ENCODE data around the gene SPON2. TPM values are rescaled to one million over a fixed set of nuclear protein-coding genes. Genes with fewer than 3 reads are reported as not detected.

SPON2 gene
- total and polyA plus RNA-seq, 9 donors: 40.9 to 87.8 (median 58.5) TPM

DNA sequence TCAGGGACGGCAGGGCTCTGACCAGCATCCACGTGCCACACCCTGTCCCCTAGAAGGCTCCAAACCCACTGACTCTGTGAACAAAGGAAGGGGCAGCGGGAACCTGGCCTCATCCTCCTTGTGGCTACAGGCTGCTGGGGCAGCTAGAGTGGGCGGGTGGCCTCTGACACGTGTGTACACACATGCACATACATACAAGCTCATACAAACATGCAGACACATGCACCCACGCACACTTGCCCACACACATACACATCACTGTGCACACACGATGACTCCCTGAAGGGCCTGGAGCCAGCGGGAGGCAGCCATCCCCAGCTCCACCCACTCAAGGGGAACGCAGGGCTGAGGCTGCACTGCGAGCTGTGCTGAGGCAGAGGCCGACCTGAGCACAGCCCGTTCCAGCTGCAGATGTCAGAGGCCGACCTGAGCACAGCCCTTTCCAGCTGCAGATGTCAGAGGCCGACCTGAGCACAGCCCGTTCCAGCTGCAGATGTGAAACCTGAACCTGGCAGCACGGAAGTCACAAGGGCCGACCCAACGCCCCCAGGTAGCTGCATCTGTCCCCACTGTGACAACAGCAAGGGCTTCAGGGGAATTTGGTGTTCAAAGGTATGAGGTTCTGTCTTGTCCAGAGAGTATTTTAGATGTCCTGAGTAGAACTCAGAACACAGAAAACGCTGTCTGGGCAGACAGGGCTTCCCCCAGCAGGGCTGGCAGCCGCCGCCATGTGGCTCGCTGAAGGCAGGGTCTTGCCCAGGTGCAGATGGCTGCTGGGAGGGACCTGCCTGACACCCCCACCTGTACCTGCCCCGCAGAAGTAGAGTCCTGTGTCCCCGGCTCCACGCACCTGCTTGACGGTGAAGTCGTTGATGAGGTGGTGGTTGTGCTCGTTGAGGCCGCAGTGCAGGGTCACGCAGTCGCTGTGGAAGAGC, 43.0 kb upstream of the SPON2 start:
- Histone ChIP-seq H3K36me3 (ENCODE audit: control insufficient read depth, insufficient read depth, low read length) (peaks cover 83% of the 10 kb centered on the region), H3K4me3 (ENCODE audit: low read length) (no peak overlapping the region), H3K27ac (ENCODE audit: low read length) (no peak overlapping the region), H3K4me1 (ENCODE audit: control insufficient read depth, insufficient read depth, low read length) (peaks cover 64% of the 10 kb centered on the region), H3K27me3 (ENCODE audit: control insufficient read depth, insufficient read depth, low read length) (no peaks in the 10 kb centered on the region), H3K9me3 (replicated peaks; ENCODE audit: control insufficient read depth, low read depth, low read length) (no peaks in the 10 kb centered on the region)
- DNase-seq: no peak
- 64% methylated on average over 30 of the region's 31 CpGs for WGBS (ENCODE audit: insufficient coverage)

DNA sequence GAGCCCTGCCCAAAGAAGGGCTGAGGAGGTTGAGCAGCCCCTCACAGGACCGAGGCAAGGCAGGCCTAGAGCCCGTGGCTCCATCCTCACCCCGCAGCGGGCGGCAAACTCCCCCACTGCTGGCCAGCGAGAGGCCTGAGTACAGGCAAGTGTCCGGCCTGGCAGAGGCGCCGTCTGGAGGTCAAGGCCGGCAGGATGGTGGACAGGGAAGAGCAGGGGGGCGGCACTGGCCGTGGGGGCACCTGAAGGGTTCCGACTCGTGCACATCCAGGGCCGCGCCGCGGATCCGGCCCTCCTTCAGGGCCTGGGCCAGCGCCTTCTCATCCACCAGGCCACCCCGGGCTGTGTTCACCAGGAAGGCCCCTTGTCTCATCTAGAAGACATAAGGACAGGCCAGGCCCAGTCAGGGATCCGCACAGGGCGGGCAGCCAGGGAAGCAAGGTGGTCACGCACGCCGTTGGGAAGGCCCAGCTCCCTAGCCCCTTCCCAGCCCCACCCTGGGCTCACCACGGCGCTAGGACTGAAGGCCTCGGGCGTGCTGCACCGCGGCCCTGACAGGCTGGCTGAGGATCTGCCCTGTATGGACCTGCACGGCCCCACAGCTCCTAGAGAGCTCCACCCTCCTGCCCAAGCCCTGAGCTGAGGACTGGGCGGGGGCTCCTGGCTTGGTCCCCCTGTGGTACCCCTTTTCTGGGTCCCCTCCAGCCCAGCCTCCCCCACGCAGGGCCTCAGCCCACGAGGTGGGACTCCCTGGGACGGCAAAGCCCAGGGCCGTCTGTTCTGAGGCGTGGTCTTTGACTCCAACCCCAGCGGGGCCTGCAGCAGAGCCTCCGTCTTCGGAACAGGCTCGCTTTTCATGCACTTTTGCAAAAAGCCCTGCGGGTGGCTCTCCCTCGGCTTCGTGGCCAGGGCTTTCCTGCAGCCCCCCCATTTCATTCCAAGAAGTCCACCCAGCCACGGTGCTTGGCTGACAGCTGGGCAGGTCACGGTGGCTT, 42.0 kb upstream of the SPON2 start:
- 69% methylated on average over 47 of the region's 48 CpGs for WGBS (ENCODE audit: insufficient coverage)
- DNase-seq: no peak
- Histone ChIP-seq H3K27ac (ENCODE audit: low read length) (no peak overlapping the region), H3K27me3 (ENCODE audit: control insufficient read depth, insufficient read depth, low read length) (no peaks in the 10 kb centered on the region), H3K9me3 (replicated peaks; ENCODE audit: control insufficient read depth, low read depth, low read length) (no peaks in the 10 kb centered on the region), H3K36me3 (ENCODE audit: control insufficient read depth, insufficient read depth, low read length) (peaks cover 79% of the 10 kb centered on the region), H3K4me3 (ENCODE audit: low read length) (no peak overlapping the region), H3K4me1 (ENCODE audit: control insufficient read depth, insufficient read depth, low read length) (peaks cover 74% of the 10 kb centered on the region)

DNA sequence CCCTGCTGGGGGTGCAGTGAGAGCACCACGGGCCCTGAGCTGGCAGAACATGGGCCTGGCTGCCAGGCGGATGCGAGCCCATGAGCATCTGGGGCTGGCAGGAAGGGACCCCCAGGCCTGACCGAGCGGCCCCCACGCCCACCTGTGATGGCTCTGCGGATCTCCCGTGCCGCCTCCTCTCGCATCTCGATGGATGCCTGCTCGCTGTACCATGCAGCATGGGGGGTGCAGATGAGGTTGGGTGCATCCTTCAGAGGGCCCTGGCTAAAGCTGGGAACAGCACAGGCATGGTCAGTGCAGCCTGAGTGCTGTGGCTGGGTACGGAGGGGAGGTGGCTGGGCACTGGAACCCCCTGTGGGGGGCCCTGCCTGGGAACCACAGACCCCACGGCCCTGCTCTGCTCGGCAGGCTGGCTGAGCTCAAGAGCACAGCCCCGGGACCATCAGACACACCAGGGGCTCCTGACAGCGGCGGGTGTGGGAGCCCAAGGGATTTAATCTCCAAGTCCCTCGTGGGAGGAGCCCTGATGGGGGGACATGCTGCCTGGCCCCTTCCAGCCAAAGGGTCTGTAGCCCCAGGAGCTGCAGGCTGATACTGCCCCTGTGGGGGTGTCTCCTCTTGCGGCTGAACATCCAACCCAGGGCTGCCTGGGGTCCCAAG, 41.1 kb upstream of the SPON2 start:
- no peaks in the 10 kb centered on the region for H3K9me3 ChIP-seq (replicated peaks; ENCODE audit: control insufficient read depth, low read depth, low read length)
- 83% methylated on average over 10 of the region's 20 CpGs for WGBS (ENCODE audit: insufficient coverage)
- no peaks in the 10 kb centered on the region for H3K27me3 ChIP-seq (ENCODE audit: control insufficient read depth, insufficient read depth, low read length)
- peaks cover 75% of the 10 kb centered on the region for H3K36me3 ChIP-seq (ENCODE audit: control insufficient read depth, insufficient read depth, low read length)
- no peak overlapping the region for H3K27ac ChIP-seq (ENCODE audit: low read length)
- no peak overlapping the region for H3K4me3 ChIP-seq (ENCODE audit: low read length)
- peaks cover 83% of the 10 kb centered on the region for H3K4me1 ChIP-seq (ENCODE audit: control insufficient read depth, insufficient read depth, low read length)
- no peak for DNase-seq

DNA sequence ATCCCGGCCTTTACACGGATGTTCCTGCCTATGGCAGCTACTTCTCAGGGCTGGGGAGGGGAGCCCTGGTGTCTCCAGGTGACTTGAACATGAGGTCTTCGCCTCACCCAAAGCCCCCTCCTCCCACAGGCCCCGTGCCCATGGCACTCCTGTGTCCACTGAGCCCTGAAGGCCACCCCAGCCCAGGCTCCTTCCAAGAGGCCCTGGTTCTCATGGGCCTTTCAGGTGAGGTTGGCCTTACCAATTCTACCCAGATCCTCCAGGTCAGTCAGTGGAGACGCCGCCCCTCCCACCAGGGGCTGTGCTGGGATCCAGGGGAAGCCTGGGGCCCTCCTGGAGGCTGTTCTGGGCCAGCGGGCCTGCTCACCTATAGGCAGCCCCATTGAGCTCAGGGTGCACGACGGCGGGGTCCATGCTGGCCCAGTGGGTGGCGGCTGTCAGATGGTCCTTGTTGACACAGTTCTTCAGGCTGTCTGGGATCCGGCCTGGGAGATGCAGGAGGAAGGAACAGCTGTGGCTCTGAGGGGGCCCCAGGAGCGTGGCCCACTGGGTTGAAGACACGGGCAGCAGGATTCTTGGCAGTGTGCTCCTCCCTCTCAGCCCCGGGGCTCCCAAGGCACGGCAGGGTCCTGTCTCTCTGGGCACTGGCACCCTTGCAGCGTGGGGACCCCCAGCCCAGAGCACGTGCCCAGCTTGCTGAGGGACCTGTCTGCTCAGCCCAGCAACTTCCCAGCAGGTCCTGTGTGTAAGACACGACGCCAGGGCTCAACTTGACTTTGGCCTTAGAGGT, 40.4 kb upstream of the SPON2 start:
- Histone ChIP-seq H3K4me1 (ENCODE audit: control insufficient read depth, insufficient read depth, low read length) (peaks cover 91% of the 10 kb centered on the region), H3K4me3 (ENCODE audit: low read length) (no peak overlapping the region), H3K36me3 (ENCODE audit: control insufficient read depth, insufficient read depth, low read length) (peaks cover 69% of the 10 kb centered on the region), H3K27ac (ENCODE audit: low read length) (no peak overlapping the region), H3K27me3 (ENCODE audit: control insufficient read depth, insufficient read depth, low read length) (no peaks in the 10 kb centered on the region), H3K9me3 (replicated peaks; ENCODE audit: control insufficient read depth, low read depth, low read length) (no peaks in the 10 kb centered on the region)
- 81% methylated on average over 18 of the region's 20 CpGs for WGBS (ENCODE audit: insufficient coverage)
- DNase-seq: no peak

DNA sequence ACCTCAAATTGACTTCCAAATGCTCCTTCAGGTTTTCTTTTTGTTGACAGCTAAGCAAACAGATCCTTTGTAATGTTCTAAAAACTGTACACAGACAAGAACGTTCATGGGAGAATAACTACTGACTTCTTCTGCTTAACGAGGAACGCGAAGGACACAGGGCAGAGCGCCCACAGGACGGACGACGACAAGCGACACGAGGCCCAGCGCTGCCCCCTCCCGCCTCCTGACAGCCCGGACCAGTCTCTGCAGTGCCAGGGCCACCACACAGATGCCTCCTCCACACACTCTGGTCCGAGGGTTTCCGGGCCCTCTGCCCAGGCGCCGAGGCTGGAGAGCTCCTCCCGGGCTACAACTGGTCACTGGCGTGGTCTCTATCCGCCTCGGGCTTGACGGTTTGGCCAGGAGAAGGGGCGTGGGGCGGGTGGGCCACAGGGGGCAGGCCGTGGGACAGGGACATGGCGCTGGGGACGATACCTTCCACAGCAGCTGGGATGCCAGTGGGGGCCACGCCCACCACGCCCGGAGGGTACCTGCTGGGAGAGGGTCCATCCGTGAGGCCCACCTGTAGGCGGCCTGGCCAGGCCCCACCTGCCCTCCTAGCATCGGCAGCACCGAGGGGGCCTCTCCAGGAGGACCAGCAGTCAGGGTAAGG, 39.6 kb upstream of the SPON2 start:
- no peak overlapping the region for H3K27ac ChIP-seq (ENCODE audit: low read length)
- peaks cover 62% of the 10 kb centered on the region for H3K36me3 ChIP-seq (ENCODE audit: control insufficient read depth, insufficient read depth, low read length)
- H3K9me3 ChIP-seq (replicated peaks; ENCODE audit: control insufficient read depth, low read depth, low read length): no peaks in the 10 kb centered on the region
- H3K4me1 ChIP-seq (ENCODE audit: control insufficient read depth, insufficient read depth, low read length): peaks cover 93% of the 10 kb centered on the region
- H3K27me3 ChIP-seq (ENCODE audit: control insufficient read depth, insufficient read depth, low read length): no peaks in the 10 kb centered on the region
- H3K4me3 ChIP-seq (ENCODE audit: low read length): no peak overlapping the region
- WGBS (ENCODE audit: insufficient coverage): 77% methylated on average over 33 of the region's 34 CpGs
- no peak for DNase-seq

DNA sequence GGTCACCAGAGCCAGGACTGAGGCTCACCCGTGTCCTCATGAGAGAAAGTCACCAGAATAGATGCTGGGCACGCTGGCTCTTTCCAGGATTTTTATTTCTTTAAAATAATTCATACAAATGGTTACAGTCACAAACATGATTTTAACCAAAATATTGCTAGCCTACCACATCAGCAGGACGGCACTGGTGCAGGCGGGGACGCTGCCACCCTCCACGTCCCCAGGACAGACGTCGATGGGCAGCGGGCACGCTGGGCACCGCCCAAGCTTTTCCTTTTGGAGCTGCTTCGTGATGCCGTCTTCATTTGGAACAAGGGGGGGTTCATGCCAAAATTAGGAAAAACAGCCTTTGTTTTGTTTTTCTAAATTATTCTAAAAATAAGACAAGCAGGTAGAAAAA, 39.0 kb upstream of the SPON2 start:
- Histone ChIP-seq H3K27me3 (ENCODE audit: control insufficient read depth, insufficient read depth, low read length) (no peaks in the 10 kb centered on the region), H3K4me3 (ENCODE audit: low read length) (no peak overlapping the region), H3K27ac (ENCODE audit: low read length) (no peak overlapping the region), H3K36me3 (ENCODE audit: control insufficient read depth, insufficient read depth, low read length) (peaks cover 55% of the 10 kb centered on the region), H3K9me3 (replicated peaks; ENCODE audit: control insufficient read depth, low read depth, low read length) (no peaks in the 10 kb centered on the region), H3K4me1 (ENCODE audit: control insufficient read depth, insufficient read depth, low read length) (peaks cover 92% of the 10 kb centered on the region)
- no peak for DNase-seq
- WGBS (ENCODE audit: insufficient coverage): 94% methylated on average over 6 of the region's 13 CpGs

DNA sequence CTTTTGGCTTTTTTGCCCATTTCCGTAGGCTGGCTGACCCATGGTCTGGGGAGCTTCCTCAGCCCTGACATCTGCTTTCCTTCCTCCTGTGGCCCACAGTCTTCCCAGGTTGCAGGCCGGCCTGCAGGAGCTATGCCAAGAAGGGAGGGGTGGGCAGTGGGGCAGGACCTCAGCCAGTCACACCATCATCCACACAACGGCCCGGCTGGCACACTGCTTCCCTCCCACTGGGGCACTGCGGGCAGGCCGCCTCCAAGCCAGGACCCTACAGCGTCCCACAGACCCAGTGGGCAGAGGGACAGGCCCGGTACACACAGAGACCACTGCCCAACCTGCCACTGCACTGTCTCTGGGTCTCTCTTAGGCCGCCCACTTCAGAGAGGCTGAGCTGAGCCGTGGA, 38.6 kb upstream of the SPON2 start:
- Histone ChIP-seq H3K36me3 (ENCODE audit: control insufficient read depth, insufficient read depth, low read length) (peaks cover 51% of the 10 kb centered on the region), H3K27ac (ENCODE audit: low read length) (no peak overlapping the region), H3K4me1 (ENCODE audit: control insufficient read depth, insufficient read depth, low read length) (peaks cover 92% of the 10 kb centered on the region), H3K27me3 (ENCODE audit: control insufficient read depth, insufficient read depth, low read length) (no peaks in the 10 kb centered on the region), H3K9me3 (replicated peaks; ENCODE audit: control insufficient read depth, low read depth, low read length) (no peaks in the 10 kb centered on the region), H3K4me3 (ENCODE audit: low read length) (no peak overlapping the region)
- 66% methylated on average over 9 of the region's 10 CpGs for WGBS (ENCODE audit: insufficient coverage)
- no peak for DNase-seq

DNA sequence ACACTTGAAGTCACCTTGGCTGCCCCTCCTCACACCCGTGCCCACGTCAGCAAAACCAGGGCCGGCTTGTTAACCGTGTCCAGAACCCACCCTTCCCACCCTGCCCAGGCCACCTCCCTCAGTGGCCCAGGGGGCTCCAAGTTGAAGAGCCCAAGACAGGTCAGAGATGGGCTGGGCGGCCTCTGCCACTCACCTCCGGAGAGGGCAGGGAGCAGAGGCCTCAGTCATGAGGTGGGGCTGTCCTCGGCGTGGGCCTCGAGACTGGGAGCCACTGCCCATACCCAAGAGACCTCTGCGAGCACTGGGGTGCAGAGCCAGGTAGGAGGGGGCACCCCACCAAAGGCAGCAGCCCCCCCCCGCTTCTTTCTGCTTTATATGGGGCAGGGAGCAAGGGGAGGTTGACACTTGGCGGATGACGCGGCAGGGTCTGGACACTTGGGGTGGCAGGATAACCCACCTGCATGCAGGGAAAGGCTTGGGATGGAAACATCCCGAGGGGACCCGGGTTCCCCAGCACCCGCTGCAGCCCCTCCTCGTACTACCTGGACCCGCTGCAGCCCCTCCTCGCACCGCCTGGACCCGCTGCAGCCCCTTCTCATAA, 38.0 kb upstream of the SPON2 start:
- Histone ChIP-seq H3K27ac (ENCODE audit: low read length) (peak overlapping the region; percentile 86), H3K4me3 (ENCODE audit: low read length) (no peak overlapping the region), H3K9me3 (replicated peaks; ENCODE audit: control insufficient read depth, low read depth, low read length) (no peaks in the 10 kb centered on the region), H3K36me3 (ENCODE audit: control insufficient read depth, insufficient read depth, low read length) (peaks cover 45% of the 10 kb centered on the region), H3K27me3 (ENCODE audit: control insufficient read depth, insufficient read depth, low read length) (no peaks in the 10 kb centered on the region), H3K4me1 (ENCODE audit: control insufficient read depth, insufficient read depth, low read length) (peaks cover 92% of the 10 kb centered on the region)
- 72% methylated on average over 12 of the region's 22 CpGs for WGBS (ENCODE audit: insufficient coverage)
- DNase-seq: no peak

DNA sequence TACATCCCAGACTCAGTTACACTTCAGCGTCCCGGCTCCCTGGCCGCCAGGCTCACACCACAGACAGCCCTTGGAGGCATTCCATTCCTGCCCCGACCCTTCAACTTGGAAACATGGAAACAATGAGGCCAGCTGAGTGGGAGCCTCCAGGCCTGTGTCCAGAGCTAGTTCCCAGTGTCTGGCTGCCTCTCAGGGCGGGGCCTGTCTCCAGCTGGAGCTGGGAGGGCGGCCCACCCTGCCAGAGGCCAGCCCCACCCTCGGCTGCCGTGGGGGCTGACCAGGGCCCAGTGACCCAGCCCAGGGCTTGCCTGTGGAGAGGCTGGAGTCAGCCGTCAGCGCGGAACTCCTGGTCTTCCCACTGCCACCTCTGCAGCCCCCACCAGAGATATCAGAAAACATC, 37.4 kb upstream of the SPON2 start:
- H3K4me3 ChIP-seq (ENCODE audit: low read length): no peak overlapping the region
- DNase-seq: peak; percentile 95
- peak overlapping the region; percentile 86 for H3K27ac ChIP-seq (ENCODE audit: low read length)
- 14% methylated on average over 8 of the region's 11 CpGs for WGBS (ENCODE audit: insufficient coverage)
- H3K9me3 ChIP-seq (replicated peaks; ENCODE audit: control insufficient read depth, low read depth, low read length): no peaks in the 10 kb centered on the region
- H3K4me1 ChIP-seq (ENCODE audit: control insufficient read depth, insufficient read depth, low read length): peaks cover 92% of the 10 kb centered on the region
- peaks cover 40% of the 10 kb centered on the region for H3K36me3 ChIP-seq (ENCODE audit: control insufficient read depth, insufficient read depth, low read length)
- H3K27me3 ChIP-seq (ENCODE audit: control insufficient read depth, insufficient read depth, low read length): no peaks in the 10 kb centered on the region
